ENCODE results near the gene TLK1.

DNA sequence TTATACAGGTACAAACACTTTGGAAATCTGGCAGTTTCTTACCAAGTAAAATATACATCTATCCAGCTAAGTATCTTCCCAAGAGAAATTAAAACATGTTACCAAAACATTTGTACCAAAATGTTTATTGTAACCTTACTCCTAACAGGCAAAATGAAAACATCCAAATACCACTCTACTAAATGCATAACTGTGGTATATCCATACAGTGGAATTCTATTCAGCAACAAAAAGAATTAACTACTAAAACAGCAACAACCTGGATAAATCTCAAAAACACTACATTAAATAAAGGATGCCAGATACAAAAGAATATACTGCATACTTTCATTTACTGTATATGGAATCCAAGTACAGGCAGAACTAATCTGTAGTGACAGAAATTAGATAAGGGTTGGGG is 51.1 kb downstream of the TLK1 start:
- no peak for TF ChIP-seq EZH2 (IDR thresholded peaks at IDR 0.05; ENCODE audit: borderline replicate concordance)
- TF ChIP-seq, protein P1, sequence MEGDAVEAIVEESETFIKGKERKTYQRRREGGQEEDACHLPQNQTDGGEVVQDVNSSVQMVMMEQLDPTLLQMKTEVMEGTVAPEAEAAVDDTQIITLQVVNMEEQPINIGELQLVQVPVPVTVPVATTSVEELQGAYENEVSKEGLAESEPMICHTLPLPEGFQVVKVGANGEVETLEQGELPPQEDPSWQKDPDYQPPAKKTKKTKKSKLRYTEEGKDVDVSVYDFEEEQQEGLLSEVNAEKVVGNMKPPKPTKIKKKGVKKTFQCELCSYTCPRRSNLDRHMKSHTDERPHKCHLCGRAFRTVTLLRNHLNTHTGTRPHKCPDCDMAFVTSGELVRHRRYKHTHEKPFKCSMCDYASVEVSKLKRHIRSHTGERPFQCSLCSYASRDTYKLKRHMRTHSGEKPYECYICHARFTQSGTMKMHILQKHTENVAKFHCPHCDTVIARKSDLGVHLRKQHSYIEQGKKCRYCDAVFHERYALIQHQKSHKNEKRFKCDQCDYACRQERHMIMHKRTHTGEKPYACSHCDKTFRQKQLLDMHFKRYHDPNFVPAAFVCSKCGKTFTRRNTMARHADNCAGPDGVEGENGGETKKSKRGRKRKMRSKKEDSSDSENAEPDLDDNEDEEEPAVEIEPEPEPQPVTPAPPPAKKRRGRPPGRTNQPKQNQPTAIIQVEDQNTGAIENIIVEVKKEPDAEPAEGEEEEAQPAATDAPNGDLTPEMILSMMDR (IDR thresholded peaks at IDR 0.05; ENCODE audit: poor library complexity) = no peak
